ENCODE results near the gene QPCTL. TPM values are rescaled to one million over a fixed set of nuclear protein-coding genes. Genes with fewer than 3 reads are reported as not detected.
"Not testable (repeated sequence)": the region's sequence is repeated elsewhere in the genome, so short reads cannot be mapped to it uniquely, and the experiment has no call there.

The QPCTL gene
- total RNA-seq, 6 experiments from 2014 or later: 17.6 to 31.5 (median 19.9) TPM

DNA sequence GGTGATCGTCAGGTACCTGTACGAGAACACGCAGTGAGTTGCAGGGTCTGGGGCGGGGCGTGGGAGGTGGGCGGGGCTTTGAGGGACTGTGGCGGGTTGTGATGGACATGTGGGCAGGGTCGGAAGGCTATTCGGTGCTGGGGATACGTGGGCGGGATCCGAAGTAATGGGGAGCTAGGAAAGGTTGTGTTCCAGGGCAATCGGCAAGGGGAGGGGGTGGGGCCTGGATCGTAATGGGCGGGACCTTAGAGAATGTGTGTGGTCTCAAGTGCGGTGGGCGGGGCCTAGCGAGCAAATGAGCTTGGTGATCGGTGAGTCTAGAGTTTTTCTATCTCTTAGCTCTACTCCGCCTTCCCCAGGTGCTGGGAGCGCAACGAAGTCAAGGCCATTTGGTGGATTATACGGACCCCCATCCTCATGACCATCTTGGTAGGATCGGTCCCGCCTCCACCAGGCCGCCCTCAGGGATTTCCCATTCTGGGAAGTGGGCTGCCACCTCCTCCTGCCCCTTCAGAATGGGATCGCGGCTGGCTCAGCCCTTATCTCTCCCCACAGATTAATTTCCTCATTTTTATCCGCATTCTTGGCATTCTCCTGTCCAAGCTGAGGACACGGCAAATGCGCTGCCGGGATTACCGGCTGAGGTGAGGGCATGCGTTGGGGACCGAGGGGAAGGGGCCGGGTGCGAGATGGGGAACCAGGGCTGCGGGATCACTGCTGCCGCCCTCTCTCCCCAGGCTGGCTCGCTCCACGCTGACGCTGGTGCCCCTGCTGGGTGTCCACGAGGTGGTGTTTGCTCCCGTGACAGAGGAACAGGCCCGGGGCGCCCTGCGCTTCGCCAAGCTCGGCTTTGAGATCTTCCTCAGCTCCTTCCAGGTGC, 14.9 kb upstream of the QPCTL start:
- Mint-ChIP-seq H3K27ac (no peak overlapping the region), H3K36me3 (ENCODE audit: low read depth) (no peaks in the 10 kb centered on the region), H3K27me3 (ENCODE audit: insufficient read depth) (peaks cover 1% of the 10 kb centered on the region), H3K4me1 (ENCODE audit: low read depth) (peaks cover 18% of the 10 kb centered on the region), H3K4me3 (peak overlapping the region; percentile 57), H3K9me3 (no peaks in the 10 kb centered on the region)
- TF ChIP-seq, protein P1, sequence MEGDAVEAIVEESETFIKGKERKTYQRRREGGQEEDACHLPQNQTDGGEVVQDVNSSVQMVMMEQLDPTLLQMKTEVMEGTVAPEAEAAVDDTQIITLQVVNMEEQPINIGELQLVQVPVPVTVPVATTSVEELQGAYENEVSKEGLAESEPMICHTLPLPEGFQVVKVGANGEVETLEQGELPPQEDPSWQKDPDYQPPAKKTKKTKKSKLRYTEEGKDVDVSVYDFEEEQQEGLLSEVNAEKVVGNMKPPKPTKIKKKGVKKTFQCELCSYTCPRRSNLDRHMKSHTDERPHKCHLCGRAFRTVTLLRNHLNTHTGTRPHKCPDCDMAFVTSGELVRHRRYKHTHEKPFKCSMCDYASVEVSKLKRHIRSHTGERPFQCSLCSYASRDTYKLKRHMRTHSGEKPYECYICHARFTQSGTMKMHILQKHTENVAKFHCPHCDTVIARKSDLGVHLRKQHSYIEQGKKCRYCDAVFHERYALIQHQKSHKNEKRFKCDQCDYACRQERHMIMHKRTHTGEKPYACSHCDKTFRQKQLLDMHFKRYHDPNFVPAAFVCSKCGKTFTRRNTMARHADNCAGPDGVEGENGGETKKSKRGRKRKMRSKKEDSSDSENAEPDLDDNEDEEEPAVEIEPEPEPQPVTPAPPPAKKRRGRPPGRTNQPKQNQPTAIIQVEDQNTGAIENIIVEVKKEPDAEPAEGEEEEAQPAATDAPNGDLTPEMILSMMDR (IDR thresholded peaks at IDR 0.05): peak; percentile 21; the same call in 1 of the 2 replicates
- DNase-seq: peak; percentile 59

DNA sequence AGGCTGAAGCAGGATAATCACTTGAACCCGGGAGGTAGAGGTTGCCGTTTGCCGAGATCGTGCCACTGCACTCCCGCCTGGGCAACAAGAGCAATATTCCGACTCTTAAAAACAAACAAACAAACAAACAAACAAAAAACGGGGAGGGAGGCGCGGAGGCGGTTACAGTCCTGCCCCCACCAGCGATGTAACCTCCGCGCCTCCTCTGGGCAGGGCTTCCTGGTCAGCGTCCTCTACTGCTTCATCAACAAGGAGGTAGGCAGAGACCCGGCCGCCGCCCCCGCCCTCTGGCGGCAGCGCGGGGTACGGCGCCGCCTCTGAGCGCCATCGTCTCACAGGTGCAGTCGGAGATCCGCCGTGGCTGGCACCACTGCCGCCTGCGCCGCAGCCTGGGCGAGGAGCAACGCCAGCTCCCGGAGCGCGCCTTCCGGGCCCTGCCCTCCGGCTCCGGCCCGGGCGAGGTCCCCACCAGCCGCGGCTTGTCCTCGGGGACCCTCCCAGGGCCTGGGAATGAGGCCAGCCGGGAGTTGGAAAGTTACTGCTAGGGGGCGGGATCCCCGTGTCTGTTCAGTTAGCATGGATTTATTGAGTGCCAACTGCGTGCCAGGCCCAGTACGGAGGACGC, 11.0 kb upstream of the QPCTL start:
- Mint-ChIP-seq H3K4me3 (peak overlapping the region; percentile 84), H3K36me3 (ENCODE audit: low read depth) (peaks cover 9% of the 10 kb centered on the region; the same call in 1 of the 2 replicates)
- TF ChIP-seq, protein P1 (IDR thresholded peaks at IDR 0.05): peak; percentile 98

DNA sequence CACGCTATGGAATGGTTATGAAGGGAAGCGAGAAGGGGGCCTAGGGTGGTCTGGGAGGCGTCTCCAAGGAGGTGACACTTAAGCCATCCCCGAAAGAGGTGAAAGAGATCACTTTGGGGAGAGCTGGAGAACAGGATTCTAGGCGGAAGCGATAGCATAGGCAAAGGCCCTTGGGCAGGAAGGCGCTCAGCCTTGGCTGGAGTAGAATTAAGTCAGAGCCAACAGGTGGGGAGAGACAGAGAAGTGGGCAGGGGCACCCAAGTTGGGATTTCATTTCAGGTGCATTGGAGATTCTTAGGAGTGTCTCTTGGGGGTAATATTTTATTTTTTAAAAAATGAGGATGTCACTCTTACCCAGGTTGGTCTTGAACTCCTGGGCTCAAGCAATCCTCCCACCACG, 10.3 kb upstream of the QPCTL start:
- H3K4me3 Mint-ChIP-seq: no peak overlapping the region; the same call in 1 of the 2 replicates
- TF ChIP-seq, protein P1 (IDR thresholded peaks at IDR 0.05): no peak
- H3K27ac Mint-ChIP-seq: peak overlapping the region; percentile 5; the same call in 1 of the 2 replicates
- H3K9me3 Mint-ChIP-seq: no peaks in the 10 kb centered on the region
- peaks cover 1% of the 10 kb centered on the region for H3K27me3 Mint-ChIP-seq (ENCODE audit: insufficient read depth)
- H3K4me1 Mint-ChIP-seq (ENCODE audit: low read depth): peaks cover 18% of the 10 kb centered on the region
- no peak for DNase-seq
- H3K36me3 Mint-ChIP-seq (ENCODE audit: low read depth): peaks cover 15% of the 10 kb centered on the region

More for the DNA sequence above, 11.0 kb upstream of the QPCTL start:
- Mint-ChIP-seq H3K9me3 (no peaks in the 10 kb centered on the region), H3K4me1 (ENCODE audit: low read depth) (peaks cover 18% of the 10 kb centered on the region), H3K27me3 (ENCODE audit: insufficient read depth) (peaks cover 1% of the 10 kb centered on the region), H3K27ac (peak overlapping the region; percentile 53)
- DNase-seq: peak; percentile 76

DNA sequence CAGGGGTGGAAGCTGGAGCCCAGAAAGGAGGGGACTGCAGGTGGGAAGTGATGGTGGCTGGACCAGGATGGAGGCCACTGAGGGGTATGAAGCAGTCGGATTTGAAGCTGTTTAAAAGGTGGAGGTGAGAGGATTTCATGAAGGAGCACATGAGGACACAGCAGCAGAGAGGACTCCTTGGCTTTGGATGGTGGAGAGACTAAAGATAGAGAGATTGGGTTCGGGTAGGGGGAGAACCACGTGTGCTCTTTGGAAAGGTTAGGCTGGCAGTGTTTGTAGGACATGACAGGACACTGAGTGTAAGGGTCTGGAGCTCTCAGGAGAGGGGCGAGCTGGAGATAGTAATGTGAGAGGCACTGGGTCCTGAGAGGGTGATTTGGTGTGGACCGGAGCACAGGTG, 9.6 kb upstream of the QPCTL start:
- H3K36me3 Mint-ChIP-seq (ENCODE audit: low read depth): peaks cover 17% of the 10 kb centered on the region
- DNase-seq: no peak

DNA sequence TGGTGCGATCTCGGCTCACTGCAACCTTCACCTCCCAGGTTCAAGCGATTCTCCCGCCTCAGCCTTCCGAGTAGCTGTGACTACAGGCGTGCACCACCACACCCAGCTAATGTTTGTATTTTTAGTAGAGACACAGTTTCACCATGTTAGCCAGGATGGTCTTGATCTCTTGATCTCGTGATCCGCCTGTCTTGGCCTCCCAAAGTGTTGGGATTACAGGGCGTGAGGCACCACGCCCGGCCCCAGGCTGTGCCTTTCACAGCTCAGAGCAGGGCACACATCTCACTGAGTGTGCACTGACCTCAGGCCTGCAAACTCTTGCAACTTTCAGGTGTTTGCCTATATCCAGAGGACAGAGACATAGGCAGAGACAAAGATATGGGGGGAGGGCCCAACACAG, 7.4 kb upstream of the QPCTL start:
- DNase-seq; H3K27me3 Mint-ChIP-seq (ENCODE audit: insufficient read depth); H3K4me3 Mint-ChIP-seq; H3K9me3 Mint-ChIP-seq; H3K27ac Mint-ChIP-seq: not testable (repeated sequence)
- Mint-ChIP-seq H3K4me1 (ENCODE audit: low read depth) (peaks cover 11% of the 10 kb centered on the region), H3K36me3 (ENCODE audit: low read depth) (peaks cover 17% of the 10 kb centered on the region)

More for the DNA sequence above, 9.6 kb upstream of the QPCTL start:
- H3K4me3 Mint-ChIP-seq: no peak overlapping the region
- H3K27ac Mint-ChIP-seq: 0 out of 2 replicates have a peak overlapping the region, but pooled peaks have one; percentile 18
- H3K9me3 Mint-ChIP-seq: no peaks in the 10 kb centered on the region
- TF ChIP-seq, protein P1 (IDR thresholded peaks at IDR 0.05): no peak
- H3K4me1 Mint-ChIP-seq (ENCODE audit: low read depth): peaks cover 11% of the 10 kb centered on the region
- H3K27me3 Mint-ChIP-seq (ENCODE audit: insufficient read depth): no peaks in the 10 kb centered on the region; the same call in 1 of the 2 replicates
